GM21737 (cell line): Measurements from ENCODE around the gene AKAP11.
"Not testable (repeated sequence)": the region's sequence is repeated elsewhere in the genome, so short reads cannot be mapped to it uniquely, and the experiment has no call there.

Source experiments
- ATAC-seq: cut with Tn5 transposase; IDR thresholded peaks from one replicate; pipeline ENCODE4 v1.9.1; 2021; ENCODE audit warnings: mild to moderate bottlenecking, moderate library complexity; ENCODE audit not compliant: unreplicated experiment

The AKAP11 gene, protein sequence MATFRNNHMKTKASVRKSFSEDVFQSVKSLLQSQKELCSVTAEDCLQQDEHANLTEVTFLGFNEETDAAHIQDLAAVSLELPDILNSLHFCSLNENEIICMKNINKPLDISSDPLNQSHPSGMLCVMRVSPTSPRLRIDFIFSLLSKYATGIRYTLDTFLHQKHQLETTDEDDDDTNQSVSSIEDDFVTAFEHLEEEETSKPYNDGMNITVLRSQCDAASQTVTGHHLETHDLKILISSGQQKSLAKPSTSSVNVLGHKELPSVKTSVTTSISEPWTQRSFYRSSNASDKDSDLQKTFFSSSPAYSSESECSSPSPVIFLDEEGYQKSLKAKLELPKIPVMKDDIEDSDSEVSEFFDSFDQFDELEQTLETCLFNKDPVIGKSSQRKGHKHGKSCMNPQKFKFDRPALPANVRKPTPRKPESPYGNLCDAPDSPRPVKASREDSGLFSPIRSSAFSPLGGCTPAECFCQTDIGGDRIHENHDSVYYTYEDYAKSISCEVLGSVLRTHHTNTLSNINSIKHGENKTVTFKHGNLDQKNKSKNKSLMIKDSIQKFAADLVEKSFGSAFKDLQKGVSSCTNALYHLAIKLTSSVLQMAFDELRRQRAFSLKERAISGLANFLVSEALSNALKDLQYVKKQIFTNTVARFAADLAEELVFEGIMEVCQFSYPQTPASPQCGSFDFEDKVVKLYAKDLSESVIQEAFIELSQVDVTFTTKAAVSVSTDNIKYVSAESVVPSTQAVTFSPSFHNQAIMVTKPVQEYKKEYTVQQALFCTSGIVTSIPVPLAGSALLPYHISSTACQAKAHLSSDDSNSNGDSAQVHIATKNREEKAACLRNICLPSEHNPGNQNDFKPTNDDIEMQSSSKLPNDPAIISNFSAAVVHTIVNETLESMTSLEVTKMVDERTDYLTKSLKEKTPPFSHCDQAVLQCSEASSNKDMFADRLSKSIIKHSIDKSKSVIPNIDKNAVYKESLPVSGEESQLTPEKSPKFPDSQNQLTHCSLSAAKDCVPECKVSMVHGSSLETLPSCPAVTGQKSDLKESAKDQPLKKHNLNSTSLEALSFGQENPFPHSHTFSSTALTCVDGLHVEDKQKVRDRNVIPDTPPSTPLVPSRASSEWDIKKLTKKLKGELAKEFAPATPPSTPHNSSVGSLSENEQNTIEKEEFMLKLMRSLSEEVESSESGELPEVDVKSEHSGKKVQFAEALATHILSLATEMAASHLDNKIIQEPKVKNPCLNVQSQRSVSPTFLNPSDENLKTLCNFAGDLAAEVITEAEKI (N-terminal part only)

DNA sequence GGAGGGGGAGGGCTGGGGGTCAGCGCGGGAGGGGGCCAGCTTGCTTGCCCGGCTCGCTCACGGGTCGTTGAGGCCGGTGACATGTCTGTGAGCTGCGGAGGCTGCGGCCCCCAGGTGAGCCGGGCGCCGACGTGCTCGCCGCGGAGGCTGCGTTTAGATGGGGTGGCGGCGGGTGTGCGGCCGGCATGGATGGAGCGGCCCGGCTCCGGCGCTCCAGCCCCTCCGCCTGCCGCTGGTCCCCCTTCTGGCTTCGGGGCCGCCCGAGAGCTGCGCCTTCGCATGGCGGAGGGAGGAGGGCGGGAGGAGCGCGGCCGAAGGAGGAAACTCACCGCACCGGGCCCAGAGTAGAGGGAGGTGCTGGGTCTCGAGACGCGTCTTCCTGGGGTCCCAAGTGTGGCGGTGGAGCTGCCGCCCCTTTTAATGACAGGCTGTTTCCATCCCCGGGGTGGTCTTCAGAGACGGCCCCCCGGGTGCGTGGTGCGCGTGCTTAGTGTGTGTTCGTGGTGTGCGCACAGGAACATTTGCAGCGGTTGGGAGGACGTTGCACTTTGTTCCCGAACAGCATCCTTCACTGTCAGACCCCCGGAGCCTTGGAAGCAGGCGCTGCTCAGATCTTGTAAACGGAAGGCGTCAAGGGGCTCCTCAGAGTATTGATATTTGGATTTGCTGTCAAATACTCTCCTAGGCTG lies at the start of gene AKAP11:
TSS of gene AKAP11 (plus strand) at position 38 of the 689 bp plus-strand sequence. CDS start 14,197 bp downstream, outside the sequence.
- ATAC-seq: peak; percentile 20

DNA sequence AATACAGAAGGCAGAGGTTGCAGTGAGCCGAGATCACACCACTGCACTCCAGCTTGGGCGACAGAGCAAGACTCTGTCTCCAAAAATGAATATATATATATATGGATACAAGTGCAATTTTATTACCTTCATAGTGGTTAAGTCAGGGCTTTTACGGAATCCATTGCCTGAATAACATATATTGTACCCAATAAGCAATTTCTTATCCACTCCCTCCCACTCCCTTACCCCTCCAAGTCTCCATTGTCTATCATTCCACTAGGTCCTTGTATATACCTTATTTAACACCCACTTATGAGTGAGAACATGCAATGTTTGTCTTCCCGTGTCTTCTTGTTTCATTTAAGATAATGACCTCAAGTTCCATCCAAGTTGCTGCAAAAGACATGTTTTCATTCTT lies 48.3 kb upstream of the AKAP11 start:
- ATAC-seq: no peak

DNA sequence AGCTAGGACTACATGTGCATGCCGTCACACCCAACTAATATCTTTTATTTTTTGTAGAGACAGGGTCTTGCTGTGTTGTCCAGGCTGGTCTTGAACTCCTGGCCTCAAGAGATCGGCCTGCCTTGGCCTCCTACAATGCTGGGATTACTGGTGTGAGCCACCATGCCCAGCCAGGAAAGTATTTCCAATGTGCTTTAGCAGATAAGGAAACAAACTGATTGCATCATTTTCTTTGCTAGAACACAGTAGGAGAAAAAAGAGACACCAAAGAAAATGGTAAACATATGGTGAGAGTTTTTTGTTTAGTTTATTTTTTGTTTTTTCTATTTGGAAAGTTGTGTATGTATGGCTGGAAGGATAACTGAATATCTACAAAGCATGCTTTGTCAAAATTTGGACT lies 46.9 kb upstream of the AKAP11 start:
- no peak for ATAC-seq

DNA sequence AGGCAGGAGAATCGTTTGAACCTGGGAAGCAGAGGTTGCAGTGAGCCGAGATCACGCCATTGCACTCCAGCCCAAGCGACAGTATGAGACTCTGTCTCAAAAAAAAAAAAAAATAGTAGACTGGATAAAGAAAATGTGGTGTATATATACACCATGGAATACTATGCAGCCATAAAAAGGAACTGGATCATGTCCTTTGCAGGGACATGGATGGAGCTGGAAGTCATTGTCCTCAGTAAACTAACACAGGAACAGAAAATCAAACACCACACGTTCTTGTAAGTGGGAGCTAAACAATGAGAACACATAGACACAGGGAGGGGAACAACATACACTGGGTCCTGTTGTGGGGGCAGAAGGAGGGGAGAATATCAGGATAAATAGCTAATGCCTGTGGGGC lies 45.2 kb upstream of the AKAP11 start:
- not testable (repeated sequence) for ATAC-seq

DNA sequence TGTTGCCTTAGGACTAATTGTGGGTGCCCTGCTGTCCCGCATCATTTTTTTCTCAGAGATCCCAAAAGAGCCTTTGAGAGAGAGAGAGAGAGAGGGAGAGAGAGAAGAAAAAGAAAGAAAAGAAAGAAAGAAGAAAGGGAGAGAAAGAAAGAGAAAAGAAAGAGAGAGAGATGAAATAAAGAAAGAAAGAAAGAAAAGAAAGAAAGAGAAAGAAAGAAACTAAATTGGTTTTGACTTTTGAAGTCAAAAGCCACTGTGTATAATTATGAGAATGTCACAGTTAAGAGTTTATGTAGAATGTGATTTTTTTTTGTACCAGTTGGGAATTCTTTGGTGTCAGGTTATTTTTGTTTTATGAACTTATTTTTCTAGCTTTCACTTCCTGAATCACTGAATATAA lies 43.4 kb upstream of the AKAP11 start:
- ATAC-seq: no peak

DNA sequence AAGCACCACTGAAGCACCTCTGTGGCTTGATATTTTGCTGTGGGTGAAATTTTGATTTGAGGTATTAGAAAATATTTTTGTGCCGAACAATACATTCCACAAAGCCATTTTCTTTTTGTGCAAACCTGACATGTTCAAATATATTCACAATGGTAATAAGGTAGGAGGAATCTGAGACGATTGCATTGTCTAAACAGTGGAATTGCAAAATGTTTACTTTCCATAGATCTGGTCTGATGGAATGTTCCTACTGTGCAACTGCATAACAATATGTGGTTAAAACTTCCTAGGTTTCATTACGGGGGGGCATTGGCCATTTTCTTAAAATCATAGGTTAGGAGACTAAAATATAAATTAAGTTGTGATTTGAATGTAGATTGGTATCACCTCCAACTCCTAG lies 42.7 kb upstream of the AKAP11 start:
- ATAC-seq: no peak

DNA sequence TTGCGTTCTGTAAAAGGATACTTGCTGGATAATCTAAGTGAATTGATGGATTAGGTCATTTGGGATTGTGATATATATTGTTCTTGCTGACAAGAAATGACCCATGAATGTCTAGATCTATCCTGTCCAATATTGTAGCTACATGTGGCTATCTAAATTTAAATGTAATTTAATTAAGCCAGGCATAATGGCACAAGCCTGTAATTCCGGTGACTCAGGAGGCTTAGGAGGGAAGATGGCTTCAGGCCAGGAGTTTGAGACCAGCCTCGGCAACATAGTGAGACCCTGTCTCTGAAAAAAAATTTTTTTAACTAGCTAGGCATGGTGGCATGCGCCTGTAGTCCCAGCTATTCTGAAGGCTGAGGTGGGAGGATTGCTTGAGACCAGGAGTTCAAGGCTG lies 39.3 kb upstream of the AKAP11 start:
- ATAC-seq: no peak

DNA sequence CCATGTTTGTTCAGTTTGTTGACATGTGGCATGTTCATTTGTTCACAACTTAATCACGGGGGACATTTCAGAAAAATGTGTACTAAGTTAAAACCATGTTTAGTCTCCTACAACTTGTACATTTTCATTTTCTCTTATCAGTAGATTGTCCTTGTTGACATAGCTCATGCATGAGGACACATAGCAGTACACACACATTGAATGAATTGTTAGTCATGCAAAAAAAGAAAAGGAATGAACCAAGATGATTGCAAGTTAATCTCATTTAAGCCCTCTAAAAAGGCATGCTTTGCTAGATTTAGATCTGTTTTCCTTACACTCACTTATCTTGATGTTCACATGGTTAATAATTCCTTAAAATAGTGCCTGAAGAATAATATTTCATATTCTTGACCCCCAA lies 38.2 kb upstream of the AKAP11 start:
- no peak for ATAC-seq

DNA sequence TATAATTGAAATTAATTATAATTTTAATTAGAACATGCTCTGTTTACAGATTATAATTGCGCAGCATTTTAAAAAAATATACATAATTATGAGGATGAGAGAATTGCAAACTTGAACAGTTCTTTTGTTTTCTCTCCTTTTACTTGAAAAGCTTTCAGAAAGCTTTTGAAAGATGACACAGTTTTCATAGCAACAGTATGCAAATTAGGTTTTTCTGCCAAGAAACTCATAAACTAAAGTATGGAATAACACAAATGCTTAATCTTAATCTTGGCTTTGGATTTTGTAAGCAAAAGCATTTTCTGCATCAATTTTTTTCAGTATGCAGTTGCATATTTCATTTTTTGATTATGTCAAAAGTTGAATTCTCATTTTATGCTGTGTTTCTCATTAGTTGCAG lies 32.8 kb upstream of the AKAP11 start:
- no peak for ATAC-seq

DNA sequence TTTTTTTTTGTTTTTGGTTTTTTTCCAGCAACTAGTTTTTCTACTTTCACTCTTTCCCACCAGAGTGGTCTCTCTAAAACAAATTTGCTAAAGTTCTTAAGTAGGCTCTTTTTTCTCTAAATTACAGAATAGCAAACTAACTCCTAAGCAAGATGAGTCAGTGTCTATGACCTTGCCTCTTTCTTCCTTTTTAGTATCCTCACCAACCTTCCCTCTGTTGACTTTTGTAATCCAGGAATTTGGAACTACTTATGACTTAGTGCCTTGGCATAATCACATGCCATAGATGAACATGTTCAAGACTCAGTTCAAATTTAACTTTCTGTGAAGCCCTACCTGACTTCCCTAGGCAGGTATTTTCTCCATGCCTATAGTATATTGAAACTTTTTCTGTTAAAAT lies 32.3 kb upstream of the AKAP11 start:
- ATAC-seq: no peak

DNA sequence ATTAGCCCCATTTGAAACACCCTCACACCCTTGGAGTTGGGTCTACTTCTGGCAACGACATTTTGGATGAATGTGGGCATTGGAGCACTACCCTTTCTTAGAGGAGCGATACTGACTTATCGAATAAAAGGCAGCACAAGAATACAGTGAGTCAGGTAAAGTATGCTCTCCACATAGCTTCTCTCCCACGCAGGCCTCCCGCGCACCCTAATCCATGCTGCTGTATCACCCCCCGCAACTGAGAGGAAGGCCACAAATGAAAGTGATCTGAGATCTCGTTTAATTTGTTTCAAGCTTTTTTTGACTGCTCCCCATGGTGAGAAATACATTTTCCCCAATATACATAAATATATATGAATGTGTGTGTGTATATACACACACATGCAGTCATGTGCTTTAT lies 25.4 kb upstream of the AKAP11 start:
- ATAC-seq: no peak

DNA sequence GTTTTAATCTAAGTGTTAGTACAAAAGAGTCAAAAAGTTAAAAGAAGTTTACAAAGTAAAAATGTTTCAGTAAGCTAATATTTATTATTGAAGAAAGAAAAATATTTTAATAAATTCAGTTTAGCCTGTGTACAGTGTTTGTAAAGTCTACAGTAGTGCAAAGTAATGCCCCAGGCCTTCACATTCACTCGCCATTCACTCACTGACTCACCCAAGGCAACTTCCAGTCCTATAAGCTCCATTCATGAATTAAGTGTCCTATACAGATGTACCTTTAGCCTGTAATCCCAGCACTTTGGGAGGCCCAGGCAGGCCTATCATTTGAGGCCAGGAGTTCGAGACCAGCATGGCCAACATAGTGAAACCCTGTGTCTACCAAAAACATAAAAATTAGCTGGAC lies 24.1 kb upstream of the AKAP11 start:
- no peak for ATAC-seq

DNA sequence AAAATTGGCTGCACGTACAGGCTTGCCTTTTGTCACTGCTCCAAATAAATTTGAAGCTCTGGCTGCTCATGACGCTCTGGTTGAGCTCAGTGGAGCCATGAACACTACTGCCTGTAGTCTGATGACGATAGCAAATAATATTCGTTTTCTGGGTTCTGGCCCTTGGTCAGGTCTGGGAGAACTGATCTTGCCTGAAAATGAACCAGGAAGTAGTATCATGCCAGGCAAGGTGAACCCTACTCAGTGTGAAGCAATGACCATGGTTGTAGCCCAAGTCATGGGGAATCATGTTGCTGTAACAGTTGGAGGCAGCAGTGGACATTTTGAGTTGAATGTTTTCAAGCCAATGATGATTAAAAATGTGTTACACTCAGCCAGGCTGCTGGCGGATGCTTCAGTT lies 16.1 kb upstream of the AKAP11 start:
- ATAC-seq: no peak

DNA sequence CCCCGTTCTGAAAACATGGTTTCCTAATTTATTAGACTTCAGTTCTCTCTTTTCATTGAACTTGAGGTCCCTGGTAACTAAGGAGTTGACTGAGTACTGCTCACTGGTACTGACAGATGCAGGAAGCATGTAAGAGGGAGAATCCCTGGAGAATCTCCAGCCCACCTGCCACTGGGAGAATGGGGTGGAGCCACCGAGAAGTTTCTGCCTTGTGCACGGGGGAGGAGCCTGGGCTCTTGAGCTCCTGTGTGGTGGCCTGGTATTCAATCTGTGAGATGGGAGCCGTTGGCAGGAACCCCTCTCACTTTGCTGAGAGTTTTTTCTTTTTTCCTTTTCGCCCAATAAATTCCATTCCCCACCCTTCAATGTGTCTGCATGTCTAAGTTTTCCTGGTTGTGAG lies 13.2 kb upstream of the AKAP11 start:
- ATAC-seq: no peak

DNA sequence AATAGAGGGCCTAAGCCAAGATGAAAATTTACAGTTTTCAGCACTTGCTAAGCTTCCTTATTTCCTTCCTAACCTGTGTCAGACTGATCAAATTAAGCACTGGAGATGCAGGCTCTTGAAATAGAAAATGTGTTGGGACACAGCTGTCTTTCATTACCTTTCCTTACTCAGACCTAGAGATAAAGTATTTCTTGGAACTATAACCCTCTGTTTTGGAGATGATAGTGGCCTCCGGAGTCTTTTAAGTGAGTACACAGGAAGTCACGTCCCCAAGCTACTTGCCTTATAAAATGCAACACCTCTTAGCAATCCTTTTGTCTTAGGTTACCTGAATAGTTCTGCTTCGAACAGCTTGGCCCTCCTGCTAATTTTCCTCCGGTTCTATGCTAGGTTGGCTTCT lies 12.4 kb upstream of the AKAP11 start:
- ATAC-seq: no peak

DNA sequence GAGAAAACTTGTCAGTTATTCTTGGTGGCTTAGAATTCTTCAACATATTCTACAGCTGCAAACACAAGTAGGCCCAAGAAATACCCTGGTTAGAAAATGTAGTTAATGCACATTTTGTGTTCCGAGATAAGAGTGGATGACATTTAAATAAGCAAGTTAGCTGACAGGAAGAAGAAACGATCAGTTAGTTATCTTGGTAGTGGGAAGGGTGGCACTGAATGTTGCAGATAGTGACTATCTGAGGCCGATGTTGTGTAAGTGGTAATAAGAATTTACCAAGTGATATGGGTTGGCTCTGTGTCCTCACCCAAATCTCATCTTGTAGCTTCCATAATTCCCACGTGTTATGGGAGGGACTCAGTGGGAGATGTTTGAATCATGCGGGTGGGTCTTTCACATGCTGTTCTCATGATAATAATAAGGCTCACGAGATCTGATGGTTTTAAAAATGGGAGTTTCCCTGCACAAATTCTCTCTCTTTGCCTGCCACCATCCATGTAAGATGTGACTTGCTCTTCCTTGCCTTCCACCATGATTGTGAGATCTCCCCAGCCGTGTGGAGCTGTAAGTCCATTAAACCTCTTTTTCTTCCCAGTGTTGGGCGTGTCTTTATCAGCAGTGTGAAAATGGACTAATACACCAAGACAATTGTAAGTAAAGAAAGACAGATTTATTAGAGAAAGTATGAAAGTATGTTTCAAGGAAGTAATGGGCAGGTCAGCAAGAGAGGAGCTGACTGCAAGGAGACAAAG lies 10.9 kb upstream of the AKAP11 start:
- no peak for ATAC-seq

DNA sequence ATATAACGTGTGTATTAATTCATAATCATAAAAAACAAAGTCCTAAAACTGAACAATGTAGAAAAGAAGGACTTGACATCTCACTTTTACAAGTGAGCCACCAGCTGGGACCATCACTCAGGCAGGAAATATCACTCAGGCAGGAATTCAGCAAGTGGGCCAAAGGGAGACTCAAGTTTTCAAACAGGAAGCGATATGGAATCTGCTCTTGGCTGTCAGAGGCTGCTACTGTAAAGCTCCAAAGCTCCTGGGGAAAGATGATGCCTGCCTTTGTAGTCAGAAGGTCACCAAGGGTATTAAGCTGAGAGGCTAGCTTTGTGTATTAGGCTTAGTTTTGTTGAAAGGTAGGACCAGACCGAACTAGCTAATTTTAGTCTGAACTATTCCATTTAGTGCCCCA lies 5.5 kb upstream of the AKAP11 start:
- ATAC-seq: no peak

DNA sequence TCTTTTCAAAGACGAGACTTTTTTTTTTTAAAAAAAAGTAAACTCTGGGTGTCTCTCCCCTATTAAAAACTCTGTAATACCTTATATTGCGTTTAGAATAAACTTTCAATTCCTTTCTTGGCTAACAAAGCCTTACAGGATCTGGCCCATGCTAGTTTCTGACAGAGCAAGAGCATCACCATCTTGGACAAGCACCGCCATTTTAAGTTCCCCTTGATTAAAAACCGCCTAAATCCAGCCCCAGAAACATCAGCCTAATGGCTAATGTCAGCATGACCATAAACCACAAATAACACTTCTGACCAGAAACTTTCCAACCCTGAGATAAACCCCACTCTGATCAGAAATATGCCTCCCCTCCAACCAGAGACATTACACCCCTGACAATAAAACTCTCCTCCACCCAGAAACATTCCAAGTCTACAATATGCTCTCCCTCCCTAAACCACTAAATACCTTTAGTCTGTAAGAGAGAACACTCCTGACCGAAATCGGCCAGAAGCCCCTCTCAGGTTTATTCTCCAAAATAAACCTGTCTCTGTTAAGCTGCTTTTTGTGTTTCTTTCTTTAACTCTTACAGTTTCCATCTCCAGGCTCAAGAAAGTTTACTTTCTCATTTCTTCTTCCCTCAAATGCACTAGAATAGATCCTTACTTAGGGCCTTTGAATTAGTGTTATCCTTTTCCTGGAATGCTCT lies 1.6 kb upstream of the AKAP11 start:
- no peak for ATAC-seq

DNA sequence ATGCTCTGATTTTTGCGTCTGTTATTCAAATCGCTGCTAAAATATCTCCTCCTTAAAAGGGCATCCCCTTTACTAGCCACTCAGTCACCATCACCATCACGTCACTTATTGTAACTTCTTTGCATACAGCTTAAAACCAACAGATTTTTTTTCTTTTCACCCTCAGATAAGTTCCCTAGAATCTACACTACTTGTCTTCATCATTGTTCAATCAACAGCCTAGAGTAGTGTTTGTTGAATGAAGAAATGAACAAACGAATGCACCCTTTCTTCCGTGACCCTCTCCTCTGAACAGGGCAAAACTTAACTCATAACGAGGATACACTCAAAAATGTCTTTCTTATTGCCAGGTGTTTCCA lies 1.1 kb upstream of the AKAP11 start:
- ATAC-seq: no peak
